SK-MEL-5 (cell line): ENCODE results near the gene KLRK1. TPM values are rescaled to one million over a fixed set of nuclear protein-coding genes. Genes with fewer than 3 reads are reported as not detected.
"Not testable (repeated sequence)": the region's sequence is repeated elsewhere in the genome, so short reads cannot be mapped to it uniquely, and the experiment has no call there.

ENCODE experiments used
- DNase-seq: peaks from one replicate; pipeline ENCODE4 v3.0.0-alpha.2; 2016; ENCODE audit warnings: low read depth, low spot score
- in situ Hi-C: cut with HindIII; loops from 2 replicates; pipeline ENCODE4 v1.10.0; 2016; ENCODE audit warnings: low sequenced_read_pairs, high pct_unique_total_duplicates, low pct_unique_long_range_greater_than_20kb
- total RNA-seq: library from RNA; depleted of rRNA; stranded (reverse); fragments of >200 nt; shearing (Covaris generic); gene quantifications from 2 replicates; pipeline ENCODE4 v1.2.3, GENCODE V29; 2014; rRNA removed

Gene KLRK1
- total RNA-seq, 1 experiment from 2014 or later, result 0.50 TPM

DNA sequence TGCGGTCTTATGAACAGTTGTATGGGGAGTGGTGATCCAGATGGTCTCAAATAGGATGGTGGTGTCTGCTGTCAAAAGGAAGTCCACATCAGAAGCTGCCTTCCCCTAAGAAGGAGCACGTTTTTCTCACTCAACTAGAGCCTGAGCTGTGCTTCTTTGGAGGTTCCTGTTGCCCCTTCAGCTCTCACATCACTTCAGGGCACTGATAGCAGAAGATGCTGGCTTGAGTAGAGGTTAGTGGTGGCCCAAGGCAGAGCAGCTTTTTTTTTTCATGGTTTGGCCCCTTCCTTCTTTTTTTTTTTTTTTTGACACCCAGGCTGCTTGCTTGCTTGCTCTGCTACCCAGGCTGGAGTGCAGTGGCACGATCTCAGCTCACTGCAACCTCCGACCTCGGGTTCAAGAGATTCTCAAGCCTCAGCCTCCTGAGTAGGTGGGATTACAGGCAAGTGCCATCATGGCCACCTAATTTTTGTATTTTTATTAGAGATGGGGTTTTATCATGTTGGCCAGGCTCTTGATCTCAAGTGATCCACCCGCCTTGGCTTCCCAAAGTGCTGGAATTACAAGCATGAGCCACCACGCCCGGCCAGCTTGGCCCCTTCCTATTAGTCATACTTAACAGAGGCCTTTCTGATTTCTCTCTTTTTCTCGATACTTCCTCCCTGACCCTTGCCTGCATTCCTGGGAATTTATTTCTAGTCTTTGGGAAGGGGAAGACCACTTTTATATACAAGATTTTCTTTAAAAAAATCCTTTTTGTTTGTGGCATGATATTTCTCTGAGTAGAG is 50.6 kb downstream of the KLRK1 start:
- no peak for DNase-seq
- in situ Hi-C loops, result no loop called here

DNA sequence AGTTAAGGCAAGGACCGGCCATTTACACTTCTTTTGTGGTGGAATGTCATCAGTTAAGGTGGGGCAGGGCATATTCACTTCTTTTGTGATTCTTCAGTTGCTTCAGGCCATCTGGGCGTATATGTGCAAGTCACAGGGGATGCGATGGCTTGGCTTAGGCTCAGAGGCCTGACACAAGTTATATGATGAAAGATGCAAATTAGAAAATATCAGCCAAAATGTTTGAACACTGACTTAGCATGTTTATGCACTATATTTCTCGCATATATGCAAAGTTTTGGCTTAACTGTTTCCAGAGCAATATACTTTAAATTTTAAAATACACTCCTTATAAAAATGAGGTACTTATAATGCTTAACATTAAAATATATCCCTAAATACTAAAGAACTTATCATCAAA is 51.4 kb downstream of the KLRK1 start:
- DNase-seq, in situ Hi-C loops: not testable (repeated sequence)

GRCh38 chr12:10336196-10336595 is 53.6 kb downstream of the KLRK1 start:
- in situ Hi-C loops, DNase-seq: not testable (repeated sequence)

DNA sequence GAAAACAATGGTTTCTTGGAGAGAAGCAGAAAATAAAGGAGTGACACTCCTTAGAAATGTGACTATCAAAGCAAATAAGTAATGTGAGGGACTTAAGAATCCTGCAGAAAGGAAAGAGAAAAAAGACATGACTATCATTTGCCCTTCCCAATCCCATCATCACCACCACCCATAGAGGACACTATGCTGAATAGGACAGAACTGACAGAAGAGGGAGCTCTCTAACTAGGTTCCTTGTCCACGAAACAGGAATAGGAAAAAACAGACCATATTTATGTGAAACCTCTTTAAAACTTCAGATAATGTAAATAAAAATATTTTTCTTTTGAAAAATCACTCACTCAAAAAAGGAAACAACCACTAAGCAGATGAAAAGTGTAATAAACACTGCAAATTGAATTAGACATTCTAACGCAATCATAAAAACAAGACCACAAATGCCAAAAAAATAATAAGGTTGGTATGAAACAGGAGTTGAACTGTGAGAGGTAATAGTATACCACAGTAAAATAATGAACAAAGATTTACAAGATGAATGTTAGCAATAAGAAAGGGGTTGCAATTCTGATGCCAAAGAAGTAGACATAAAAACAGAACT is 58.1 kb downstream of the KLRK1 start:
- in situ Hi-C loops, result no loop called here

DNA sequence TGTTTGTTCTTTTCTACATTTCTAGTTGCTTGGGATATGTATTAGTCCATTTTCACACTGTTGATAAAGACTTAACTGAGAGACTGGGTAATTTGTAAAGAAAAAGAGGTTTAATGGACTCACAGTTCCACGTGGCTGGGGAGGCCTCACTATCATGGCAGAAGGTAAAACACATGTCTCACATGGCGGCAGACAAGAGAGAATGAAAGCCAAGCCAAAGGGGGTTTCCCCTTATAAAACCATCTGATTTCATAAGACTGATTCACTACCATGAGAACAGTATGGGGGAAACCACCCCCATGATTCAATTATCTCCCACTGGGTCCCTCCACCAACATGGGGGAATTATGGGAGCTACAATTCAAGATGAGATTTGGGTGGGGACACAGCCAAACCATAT is 61.1 kb downstream of the KLRK1 start:
- DNase-seq, in situ Hi-C loops: not testable (repeated sequence)

More for the DNA sequence above, 58.1 kb downstream of the KLRK1 start:
- peak; percentile 79 for DNase-seq

Other genes with a start within 250 kb of the KLRK1 start
- not detected in 2 replicates for gene OLR1, start 217.9 kb downstream of the KLRK1 start, total RNA-seq
- gene TMEM52B, start 211.0 kb downstream of the KLRK1 start, total RNA-seq, result 0.08 TPM in 1 of 2 replicates, not detected in the other
- 57.2 and 63.2 TPM in 2 replicates for gene GABARAPL1, start 177.2 kb downstream of the KLRK1 start, total RNA-seq
- not detected in 2 replicates for gene KLRD1, start 82.2 kb downstream of the KLRK1 start, total RNA-seq
- 0.16 TPM in 1 of 2 replicates, not detected in the other for gene KLRC4, start 19.7 kb upstream of the KLRK1 start, total RNA-seq
- 0.66 and 1.7 TPM in 2 replicates for gene KLRC3, start 30.6 kb upstream of the KLRK1 start, total RNA-seq
- not detected in 2 replicates for gene KLRC2, start 46.0 kb upstream of the KLRK1 start, total RNA-seq
- 0.21 and 0.24 TPM in 2 replicates for gene KLRC1, start 63.3 kb upstream of the KLRK1 start, total RNA-seq
- gene EIF2S3B, start 115.8 kb upstream of the KLRK1 start, total RNA-seq, result 1.3 and 2.5 TPM in 2 replicates
- gene MAGOHB, start 223.6 kb upstream of the KLRK1 start, total RNA-seq, result 62.0 and 66.9 TPM in 2 replicates